PC-9 (cell line): Measurements from ENCODE around the gene NEUROG2. TPM values are rescaled to one million over a fixed set of nuclear protein-coding genes. Genes with fewer than 3 reads are reported as not detected.
"Not testable (repeated sequence)": the region's sequence is repeated elsewhere in the genome, so short reads cannot be mapped to it uniquely, and the experiment has no call there.

Experiments used
- BruUV-seq: library from RNA; stranded (reverse); fragments of 400-500 nt; replicated peaks from 2 replicates; lab custom pipeline; 2021; lab: Mats Ljungman, UMichigan
- CTCF ChIA-PET: fragments of 300-600 bp; sonication (Branson Sonifier 250); formaldehyde crosslinking; loops from one replicate; lab custom pipeline; 2022; ENCODE audit warnings: antibody characterized with exemption; lab: Charles Lee
- POLR2A ChIA-PET: fragments of 300-600 bp; sonication (Branson Sonifier 250); formaldehyde crosslinking; loops from one replicate; lab custom pipeline; 2022; ENCODE audit warnings: antibody characterized with exemption; ENCODE audit not compliant: unreplicated experiment; lab: Charles Lee
- DNase-seq, 2 experiments: peaks; one replicate each; pipeline versions ENCODE4 v3.0.0 to v3.0.0-alpha.2; 2015 to 2022; ENCODE audit warnings: mixed read lengths in 1 of 2
- H2AFZ ChIP-seq: fragments of 200-600 bp; sonication (generic); 2 replicates; pipeline ENCODE4 v1.8.1; 2017; ENCODE audit warnings: antibody characterized with exemption
- H3F3A ChIP-seq: fragments of 200-600 bp; sonication (generic); 2 replicates; pipeline ENCODE4 v1.8.1; 2017; ENCODE audit warnings: antibody characterized with exemption, mild to moderate bottlenecking, low read depth; ENCODE audit not compliant: insufficient read depth
- H3K27ac ChIP-seq: fragments of 200-600 bp; sonication (generic); 2 replicates; pipeline ENCODE4 v1.6.1; 2016; ENCODE audit warnings: mixed run types
- H3K27me3 ChIP-seq: fragments of 200-600 bp; sonication (generic); 2 replicates; pipeline ENCODE4 v1.6.1; 2016; ENCODE audit warnings: low read depth, mixed run types; ENCODE audit not compliant: insufficient read depth
- H3K36me3 ChIP-seq: fragments of 200-600 bp; sonication (generic); 2 replicates; pipeline ENCODE4 v1.6.1; 2016; ENCODE audit warnings: low read depth, mixed run types
- H3K4me1 ChIP-seq: fragments of 200-600 bp; sonication (generic); replicated peaks from 2 replicates; pipeline ENCODE4 v1.6.1; 2016; ENCODE audit warnings: mixed run types; ENCODE audit not compliant: insufficient read depth
- H3K4me2 ChIP-seq: fragments of 200-600 bp; sonication (generic); 2 replicates; pipeline ENCODE4 v1.6.1; 2017; ENCODE audit warnings: mixed run types
- H3K4me3 ChIP-seq: fragments of 200-600 bp; sonication (generic); 2 replicates; pipeline ENCODE4 v1.6.1; 2016; ENCODE audit warnings: mixed run types
- H3K79me2 ChIP-seq: fragments of 200-600 bp; sonication (generic); 2 replicates; pipeline ENCODE4 v1.6.1; 2017; ENCODE audit warnings: low read depth, mixed run types
- H3K9me2 ChIP-seq: fragments of 200-600 bp; sonication (generic); 2 replicates; pipeline ENCODE4 v1.8.1; 2017; ENCODE audit warnings: mild to moderate bottlenecking; ENCODE audit not compliant: insufficient read depth
- H3K9me3 ChIP-seq: fragments of 200-600 bp; sonication (generic); 2 replicates; pipeline ENCODE4 v1.8.1; 2016; ENCODE audit warnings: low read depth; ENCODE audit not compliant: insufficient read depth
- H4K20me1 ChIP-seq: fragments of 200-600 bp; sonication (generic); 2 replicates; pipeline ENCODE4 v1.8.1; 2017; ENCODE audit not compliant: insufficient read depth
- CTCF ChIP-seq: fragments of 200-600 bp; sonication (generic); conservative IDR thresholded peaks from 2 replicates; pipeline ENCODE4 v1.6.1; 2017; ENCODE audit warnings: mixed run types, antibody characterized with exemption, mild to moderate bottlenecking, moderate library complexity
- EZH2 ChIP-seq: fragments of 200-600 bp; sonication (generic); IDR thresholded peaks from 2 replicates; pipeline ENCODE4 v1.8.0; 2017; ENCODE audit warnings: antibody characterized with exemption, low read depth
- intact Hi-C: fragments of 100-400 bp; cut with micrococcal nuclease; formaldehyde crosslinking; loops from one replicate; pipeline ENCODE4 v1.10.0; 2022; ENCODE audit not compliant: unreplicated experiment
- total RNA-seq: library from RNA; stranded (reverse); gene quantifications from 2 replicates; pipeline ENCODE4 v1.2.3, GENCODE V29; 2021

The NEUROG2 gene
- total RNA-seq, 1 experiment from 2014 or later = not detected

GRCh38 chr4:112504807-112505206 lies 11.2 kb downstream of the NEUROG2 start:
- Histone ChIP-seq H3K4me2 (no peak overlapping the region), H3K36me3 (no peaks in the 10 kb centered on the region), H3K79me2 (no peaks in the 10 kb centered on the region), H2AFZ (no peak overlapping the region), H3K4me1 (no peaks in the 10 kb centered on the region), H3K27me3 (peaks cover 7% of the 10 kb centered on the region; the same call in 1 of the 2 replicates), H3K4me3 (no peak overlapping the region), H3K9me3 (no peaks in the 10 kb centered on the region), H3K9me2 (no peaks in the 10 kb centered on the region), H4K20me1 (no peaks in the 10 kb centered on the region), H3F3A (no peaks in the 10 kb centered on the region), H3K27ac (no peak overlapping the region)
- CTCF ChIA-PET = no interaction called here
- TF ChIP-seq CTCF = no peak
- TF ChIP-seq EZH2 = no peak
- POLR2A ChIA-PET = no interaction called here
- no peak for DNase-seq
- intact Hi-C loops = no loop called here
- no TSS peak for BruUV-seq

GRCh38 chr4:112502871-112503270 lies 13.1 kb downstream of the NEUROG2 start:
- DNase-seq = no peak
- Histone ChIP-seq H3K9me3 (no peaks in the 10 kb centered on the region), H3K4me3 (no peak overlapping the region), H3K27me3 (no peaks in the 10 kb centered on the region), H3K36me3 (no peaks in the 10 kb centered on the region), H3K79me2 (no peaks in the 10 kb centered on the region), H3K4me1 (no peaks in the 10 kb centered on the region), H3K4me2 (no peak overlapping the region), H4K20me1 (no peaks in the 10 kb centered on the region), H2AFZ (no peak overlapping the region), H3K27ac (no peak overlapping the region), H3K9me2 (no peaks in the 10 kb centered on the region), H3F3A (no peaks in the 10 kb centered on the region)
- no TSS peak for BruUV-seq
- no peak for TF ChIP-seq EZH2
- no peak for TF ChIP-seq CTCF
- intact Hi-C loops = no loop called here
- CTCF ChIA-PET = no interaction called here
- POLR2A ChIA-PET = interaction anchor here (0.6 kb wide), 1 partner anchor 48 kb away, joined by 6 read pairs; no protein-coding TSS in a partner anchor

GRCh38 chr4:112492321-112492720 lies 23.7 kb downstream of the NEUROG2 start:
- no peak overlapping the region for H3K27ac ChIP-seq
- no peak overlapping the region for H2AFZ ChIP-seq
- no peaks in the 10 kb centered on the region for H3F3A ChIP-seq
- no peaks in the 10 kb centered on the region for H3K9me2 ChIP-seq
- H3K79me2 ChIP-seq = no peaks in the 10 kb centered on the region
- no peaks in the 10 kb centered on the region for H3K9me3 ChIP-seq
- TF ChIP-seq CTCF (no peak), EZH2 (no peak)
- CTCF ChIA-PET = no interaction called here
- intact Hi-C loops = no loop called here
- no peak overlapping the region for H3K4me3 ChIP-seq
- no peak for DNase-seq
- no peaks in the 10 kb centered on the region for H3K36me3 ChIP-seq
- H3K27me3 ChIP-seq = no peaks in the 10 kb centered on the region
- no peaks in the 10 kb centered on the region for H4K20me1 ChIP-seq
- BruUV-seq = no TSS peak
- POLR2A ChIA-PET = no interaction called here
- H3K4me2 ChIP-seq = no peak overlapping the region
- H3K4me1 ChIP-seq = no peaks in the 10 kb centered on the region

- H3K36me3 ChIP-seq, H4K20me1 ChIP-seq, H3F3A ChIP-seq, POLR2A ChIA-PET, intact Hi-C loops, H2AFZ ChIP-seq, H3K27me3 ChIP-seq, H3K79me2 ChIP-seq, H3K27ac ChIP-seq, H3K4me2 ChIP-seq, CTCF ChIA-PET, DNase-seq, H3K9me2 ChIP-seq, H3K4me3 ChIP-seq, H3K9me3 ChIP-seq, H3K4me1 ChIP-seq, BruUV-seq: not testable (repeated sequence)
These were observed 25.2 kb downstream of the NEUROG2 start for GRCh38 chr4:112490808-112491207.
